ENCODE results near the gene REM2.

GRCh38 chr14:22884076-22884737, 1.2 kb downstream of the REM2 start:
- TF ChIP-seq CTCF (IDR thresholded peaks at IDR 0.05) (no peak), ZFX (IDR thresholded peaks at IDR 0.05; ENCODE audit: borderline replicate concordance) (no peak)
